Fibroblast of pulmonary artery (primary cell): ENCODE results near the gene MRPS24.

Source experiments
- DNase-seq: peaks from one replicate; pipeline ENCODE4 v3.0.0-alpha.2; 2010; ENCODE audit warnings: low read depth
- H3K4me3 ChIP-seq: replicated peaks from 2 replicates; pipeline ENCODE4 v1.5.1; 2011; ENCODE audit warnings: low read depth, mild to moderate bottlenecking, control low read depth, low read length, moderate library complexity
- CTCF ChIP-seq: IDR thresholded peaks from 2 replicates; pipeline ENCODE4 v1.5.1; 2011; ENCODE audit warnings: mild to moderate bottlenecking, control low read depth, low read length, inconsistent platforms; ENCODE audit errors: missing control alignments

The MRPS24 gene

GRCh38 chr7:43877968-43878864 lies 8.9 kb upstream of the MRPS24 start:
- no peak overlapping the region for H3K4me3 ChIP-seq
- DNase-seq, result no peak
- no peak for TF ChIP-seq CTCF

GRCh38 chr7:43876976-43877745 lies 7.8 kb upstream of the MRPS24 start:
- DNase-seq, result no peak
- H3K4me3 ChIP-seq, result no peak overlapping the region

GRCh38 chr7:43876241-43876640 lies 6.9 kb upstream of the MRPS24 start:
- no peak overlapping the region for H3K4me3 ChIP-seq
- no peak for TF ChIP-seq CTCF
- DNase-seq, result no peak

More at GRCh38 chr7:43876976-43877745, 7.8 kb upstream of the MRPS24 start:
- TF ChIP-seq CTCF, result no peak

GRCh38 chr7:43873300-43873699 lies 4.0 kb upstream of the MRPS24 start:
- no peak overlapping the region for H3K4me3 ChIP-seq

GRCh38 chr7:43872406-43873110 lies 3.2 kb upstream of the MRPS24 start:
- no peak for TF ChIP-seq CTCF
- no peak overlapping the region for H3K4me3 ChIP-seq
- peak; percentile 77 for DNase-seq

More at GRCh38 chr7:43873300-43873699, 4.0 kb upstream of the MRPS24 start:
- TF ChIP-seq CTCF, result no peak
- DNase-seq, result peak; percentile 69

- no peak overlapping the region for H3K4me3 ChIP-seq
- TF ChIP-seq CTCF, result no peak
- no peak for DNase-seq
These were observed 1.7 kb upstream of the MRPS24 start for GRCh38 chr7:43871064-43871463.
